ENCODE results near the gene PTOV1.

Gene PTOV1

GRCh38 chr19:49853852-49854377, 3.0 kb downstream of the PTOV1 start:
- H3K4ac ChIP-seq (ENCODE audit: low read depth, low read length), result no peak overlapping the region

GRCh38 chr19:49854378-49855263, 3.7 kb downstream of the PTOV1 start:
- Histone ChIP-seq H3K4me2 (ENCODE audit: low read length) (no peak overlapping the region), H3K18ac (ENCODE audit: low read length) (no peak overlapping the region), H3K9ac (ENCODE audit: low read length) (no peak overlapping the region), H3K27ac (ENCODE audit: low read depth, low read length) (no peak overlapping the region), H3K4me3 (ENCODE audit: low read length) (no peak overlapping the region), H3K79me2 (ENCODE audit: control insufficient read depth, insufficient read depth, low read length) (peaks cover 23% of the 10 kb centered on the region), H2AK5ac (ENCODE audit: low read length) (no peak overlapping the region), H3K79me1 (ENCODE audit: low read length) (peaks cover 23% of the 10 kb centered on the region), H4K5ac (ENCODE audit: low read length) (no peak overlapping the region), H2BK120ac (ENCODE audit: low read depth, low read length) (no peak overlapping the region), H3K27me3 (ENCODE audit: insufficient read depth, low read length, poor library complexity) (no peaks in the 10 kb centered on the region), H2BK5ac (ENCODE audit: low read length) (no peak overlapping the region), H3K36me3 (ENCODE audit: control insufficient read depth, insufficient read depth, low read length) (peaks cover 13% of the 10 kb centered on the region), H3K23ac (ENCODE audit: low read length) (no peak overlapping the region), H3K4ac (ENCODE audit: low read depth, low read length) (no peak overlapping the region), H2BK15ac (replicated peaks; ENCODE audit: low read depth) (no peak overlapping the region), H3K56ac (ENCODE audit: low read length) (peak overlapping the region; percentile 15), H4K8ac (ENCODE audit: low read depth, low read length) (no peak overlapping the region), H3K4me1 (ENCODE audit: control insufficient read depth, low read depth, low read length) (peaks cover 8% of the 10 kb centered on the region)
- no CpG with 5 or more reads among the region's 39 CpGs for WGBS (ENCODE audit: extremely low coverage, insufficient coverage, low lambda C conversion rate)
- no peak for DNase-seq

More at GRCh38 chr19:49853852-49854377, 3.0 kb downstream of the PTOV1 start:
- no peak overlapping the region for H3K4me3 ChIP-seq (ENCODE audit: low read length)
- peak overlapping the region; percentile 60 for H3K56ac ChIP-seq (ENCODE audit: low read length)
- WGBS (ENCODE audit: extremely low coverage, insufficient coverage, low lambda C conversion rate), result no CpG with 5 or more reads among the region's 10 CpGs
- H3K79me2 ChIP-seq (ENCODE audit: control insufficient read depth, insufficient read depth, low read length), result peaks cover 23% of the 10 kb centered on the region
- H4K5ac ChIP-seq (ENCODE audit: low read length), result no peak overlapping the region
- H3K23ac ChIP-seq (ENCODE audit: low read length), result no peak overlapping the region
- H3K9ac ChIP-seq (ENCODE audit: low read length), result peak overlapping the region; percentile 44
- no peak overlapping the region for H3K27ac ChIP-seq (ENCODE audit: low read depth, low read length)
- no peak overlapping the region for H4K8ac ChIP-seq (ENCODE audit: low read depth, low read length)
- no peak overlapping the region for H2AK5ac ChIP-seq (ENCODE audit: low read length)
- no peak overlapping the region for H2BK15ac ChIP-seq (replicated peaks; ENCODE audit: low read depth)
- H3K79me1 ChIP-seq (ENCODE audit: low read length), result peaks cover 27% of the 10 kb centered on the region
- H3K27me3 ChIP-seq (ENCODE audit: insufficient read depth, low read length, poor library complexity), result no peaks in the 10 kb centered on the region
- no peak overlapping the region for H2BK5ac ChIP-seq (ENCODE audit: low read length)
- no peak overlapping the region for H2BK120ac ChIP-seq (ENCODE audit: low read depth, low read length)
- H3K18ac ChIP-seq (ENCODE audit: low read length), result no peak overlapping the region
- H3K36me3 ChIP-seq (ENCODE audit: control insufficient read depth, insufficient read depth, low read length), result peaks cover 10% of the 10 kb centered on the region
- DNase-seq, result no peak
- H3K4me1 ChIP-seq (ENCODE audit: control insufficient read depth, low read depth, low read length), result peaks cover 8% of the 10 kb centered on the region
- no peak overlapping the region for H3K4me2 ChIP-seq (ENCODE audit: low read length)

- H2AK5ac ChIP-seq (ENCODE audit: low read length), result no peak overlapping the region
- no peak overlapping the region for H4K5ac ChIP-seq (ENCODE audit: low read length)
- WGBS (ENCODE audit: extremely low coverage, insufficient coverage, low lambda C conversion rate), result no CpG with 5 or more reads among the region's 12 CpGs
- H2BK5ac ChIP-seq (ENCODE audit: low read length), result no peak overlapping the region
- no peak overlapping the region for H3K18ac ChIP-seq (ENCODE audit: low read length)
- H2BK120ac ChIP-seq (ENCODE audit: low read depth, low read length), result no peak overlapping the region
- no peak overlapping the region for H4K8ac ChIP-seq (ENCODE audit: low read depth, low read length)
- no peak overlapping the region for H3K23ac ChIP-seq (ENCODE audit: low read length)
- peaks cover 15% of the 10 kb centered on the region for H3K36me3 ChIP-seq (ENCODE audit: control insufficient read depth, insufficient read depth, low read length)
- no peak overlapping the region for H3K4me3 ChIP-seq (ENCODE audit: low read length)
- no peak for DNase-seq
- H3K4ac ChIP-seq (ENCODE audit: low read depth, low read length), result no peak overlapping the region
- H3K79me1 ChIP-seq (ENCODE audit: low read length), result peaks cover 21% of the 10 kb centered on the region
- H3K56ac ChIP-seq (ENCODE audit: low read length), result no peak overlapping the region
- no peak overlapping the region for H2BK15ac ChIP-seq (replicated peaks; ENCODE audit: low read depth)
- no peak overlapping the region for H3K9ac ChIP-seq (ENCODE audit: low read length)
- H3K27me3 ChIP-seq (ENCODE audit: insufficient read depth, low read length, poor library complexity), result no peaks in the 10 kb centered on the region
- no peak overlapping the region for H3K4me2 ChIP-seq (ENCODE audit: low read length)
- peaks cover 8% of the 10 kb centered on the region for H3K4me1 ChIP-seq (ENCODE audit: control insufficient read depth, low read depth, low read length)
- H3K27ac ChIP-seq (ENCODE audit: low read depth, low read length), result no peak overlapping the region
- peaks cover 23% of the 10 kb centered on the region for H3K79me2 ChIP-seq (ENCODE audit: control insufficient read depth, insufficient read depth, low read length)
Measured at GRCh38 chr19:49855277-49855675, 4.3 kb downstream of the PTOV1 start.

- no peak overlapping the region for H3K27ac ChIP-seq (ENCODE audit: low read depth, low read length)
- H3K23ac ChIP-seq (ENCODE audit: low read length), result no peak overlapping the region
- no peaks in the 10 kb centered on the region for H3K27me3 ChIP-seq (ENCODE audit: insufficient read depth, low read length, poor library complexity)
- no peak overlapping the region for H3K4ac ChIP-seq (ENCODE audit: low read depth, low read length)
- no peak overlapping the region for H3K4me2 ChIP-seq (ENCODE audit: low read length)
- peaks cover 23% of the 10 kb centered on the region for H3K79me2 ChIP-seq (ENCODE audit: control insufficient read depth, insufficient read depth, low read length)
- H2BK15ac ChIP-seq (replicated peaks; ENCODE audit: low read depth), result no peak overlapping the region
- H3K18ac ChIP-seq (ENCODE audit: low read length), result no peak overlapping the region
- H2BK120ac ChIP-seq (ENCODE audit: low read depth, low read length), result no peak overlapping the region
- no peak overlapping the region for H2BK5ac ChIP-seq (ENCODE audit: low read length)
- peaks cover 21% of the 10 kb centered on the region for H3K79me1 ChIP-seq (ENCODE audit: low read length)
- peaks cover 19% of the 10 kb centered on the region for H3K36me3 ChIP-seq (ENCODE audit: control insufficient read depth, insufficient read depth, low read length)
- H3K56ac ChIP-seq (ENCODE audit: low read length), result no peak overlapping the region
- WGBS (ENCODE audit: extremely low coverage, insufficient coverage, low lambda C conversion rate), result no CpG with 5 or more reads among the region's 21 CpGs
- H2AK5ac ChIP-seq (ENCODE audit: low read length), result no peak overlapping the region
- H3K4me3 ChIP-seq (ENCODE audit: low read length), result no peak overlapping the region
- no peak overlapping the region for H3K9ac ChIP-seq (ENCODE audit: low read length)
- peaks cover 8% of the 10 kb centered on the region for H3K4me1 ChIP-seq (ENCODE audit: control insufficient read depth, low read depth, low read length)
- no peak overlapping the region for H4K5ac ChIP-seq (ENCODE audit: low read length)
- no peak overlapping the region for H4K8ac ChIP-seq (ENCODE audit: low read depth, low read length)
- no peak for DNase-seq
Measured at GRCh38 chr19:49855676-49856573, 5.0 kb downstream of the PTOV1 start.

GRCh38 chr19:49856574-49857021, 5.6 kb downstream of the PTOV1 start:
- peaks cover 23% of the 10 kb centered on the region for H3K79me2 ChIP-seq (ENCODE audit: control insufficient read depth, insufficient read depth, low read length)
- H2BK120ac ChIP-seq (ENCODE audit: low read depth, low read length), result no peak overlapping the region
- no peak overlapping the region for H3K4ac ChIP-seq (ENCODE audit: low read depth, low read length)
- no peak overlapping the region for H3K9ac ChIP-seq (ENCODE audit: low read length)
- no peak overlapping the region for H3K4me2 ChIP-seq (ENCODE audit: low read length)
- no peak overlapping the region for H3K23ac ChIP-seq (ENCODE audit: low read length)
- no peak overlapping the region for H3K56ac ChIP-seq (ENCODE audit: low read length)
- no peak overlapping the region for H2AK5ac ChIP-seq (ENCODE audit: low read length)
- H2BK5ac ChIP-seq (ENCODE audit: low read length), result no peak overlapping the region
- peaks cover 21% of the 10 kb centered on the region for H3K79me1 ChIP-seq (ENCODE audit: low read length)
- H3K27me3 ChIP-seq (ENCODE audit: insufficient read depth, low read length, poor library complexity), result no peaks in the 10 kb centered on the region
- H4K5ac ChIP-seq (ENCODE audit: low read length), result no peak overlapping the region
- H3K27ac ChIP-seq (ENCODE audit: low read depth, low read length), result no peak overlapping the region
- peaks cover 19% of the 10 kb centered on the region for H3K36me3 ChIP-seq (ENCODE audit: control insufficient read depth, insufficient read depth, low read length)
- WGBS (ENCODE audit: extremely low coverage, insufficient coverage, low lambda C conversion rate), result no CpG with 5 or more reads among the region's 18 CpGs
- DNase-seq, result no peak
- H4K8ac ChIP-seq (ENCODE audit: low read depth, low read length), result no peak overlapping the region
- H3K4me3 ChIP-seq (ENCODE audit: low read length), result no peak overlapping the region
- H2BK15ac ChIP-seq (replicated peaks; ENCODE audit: low read depth), result no peak overlapping the region
- peaks cover 8% of the 10 kb centered on the region for H3K4me1 ChIP-seq (ENCODE audit: control insufficient read depth, low read depth, low read length)
- no peak overlapping the region for H3K18ac ChIP-seq (ENCODE audit: low read length)
